Pons (tissue), 1 donor: ENCODE results near the gene GNPDA2.
A peak's percentile ranks its signal among the peaks of the same experiment; 100 is the strongest.
"Not testable (repeated sequence)": the region's sequence is repeated elsewhere in the genome, so short reads cannot be mapped to it uniquely, and the experiment has no call there.

Experiments used
- DNase-seq: peaks from one replicate; pipeline ENCODE4 v3.0.0-alpha.2; 2016; ENCODE audit warnings: low spot score

GNPDA2 gene

DNA sequence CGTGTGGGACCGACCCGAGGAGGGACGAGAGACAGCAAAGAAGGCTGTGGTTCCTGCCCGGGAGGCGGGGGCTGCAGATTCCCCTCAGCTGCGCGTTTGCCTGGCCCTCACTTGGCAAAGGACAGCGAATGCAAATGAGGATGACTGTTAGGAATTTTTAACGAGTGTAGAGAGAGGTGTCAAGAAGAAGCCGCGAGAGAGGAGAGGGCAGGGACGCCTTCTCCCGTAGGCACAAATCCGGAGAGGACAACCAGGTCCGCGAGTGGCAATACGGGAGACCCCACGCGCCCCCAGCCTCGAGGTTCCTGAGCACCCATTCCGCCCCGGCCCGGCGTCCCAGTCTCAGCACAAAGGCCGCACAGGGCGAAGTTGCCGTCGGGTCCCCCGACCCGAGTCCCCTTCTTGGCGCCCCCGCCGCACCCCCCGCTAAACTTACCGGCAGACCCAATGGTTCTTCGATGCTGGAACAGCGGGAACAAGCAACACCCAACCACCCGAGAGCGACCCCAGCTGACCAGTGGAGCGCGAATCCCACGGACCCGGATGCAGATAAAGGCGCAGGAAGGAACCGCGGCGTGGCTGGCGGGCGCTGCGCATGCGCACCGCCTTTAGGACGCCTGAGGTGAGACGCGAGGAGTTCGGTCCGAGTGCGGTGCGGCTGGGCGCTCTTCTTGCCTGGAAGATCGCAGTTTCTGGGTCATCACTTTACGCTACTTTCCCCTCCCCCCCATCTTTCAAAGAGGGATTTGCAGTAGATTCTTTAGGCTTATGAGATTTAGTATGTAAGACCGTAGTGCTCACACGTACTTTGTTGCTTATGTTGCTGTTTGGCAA lies at the start of gene GNPDA2:
Gene GNPDA2, minus strand, starts transcription at position 519 of the 834 bp plus-strand sequence. CDS start 4,349 bp downstream, outside the sequence.
- peak; percentile 90 for DNase-seq

DNA sequence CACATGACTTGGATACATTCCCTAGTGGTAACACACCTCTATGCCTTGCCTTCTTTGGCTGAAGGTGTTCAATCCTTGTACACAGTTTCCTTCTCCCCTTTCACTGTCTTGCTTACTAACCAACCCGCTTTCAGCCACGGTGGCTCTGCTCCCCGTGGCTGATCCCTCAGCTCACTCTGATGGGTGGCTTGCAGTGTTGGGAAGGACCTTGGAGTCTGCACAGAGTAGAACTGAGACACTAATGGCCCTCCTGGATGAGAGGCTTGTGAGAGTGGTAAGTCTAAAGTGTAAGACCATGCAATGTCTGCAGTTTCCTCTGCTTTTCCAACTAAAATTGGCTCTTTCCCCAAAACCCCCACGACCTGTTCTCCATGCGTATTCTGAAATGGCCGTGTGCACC lies 46.0 kb upstream of the GNPDA2 start:
- no peak for DNase-seq

- DNase-seq, result no peak
Measured at GRCh38 chr4:44771789-44772188, 45.4 kb upstream of the GNPDA2 start.

DNA sequence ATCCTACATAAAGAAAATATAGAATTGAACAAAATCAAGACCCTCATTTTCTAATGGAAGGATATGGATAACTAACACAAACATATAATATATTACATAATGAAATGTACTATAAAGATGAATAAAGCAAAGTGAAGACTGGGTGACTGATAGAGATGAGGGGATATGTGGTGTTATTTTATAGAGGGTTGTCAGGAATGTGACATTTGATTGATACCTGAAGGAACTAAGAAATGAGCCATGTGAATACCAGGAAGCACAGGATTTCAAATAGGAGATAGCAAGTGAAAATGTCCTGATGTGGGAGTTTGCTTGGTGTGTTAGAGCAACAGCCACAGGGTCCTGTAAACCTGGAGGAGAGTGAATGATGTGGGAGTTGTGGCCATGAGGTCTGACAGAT lies 40.1 kb upstream of the GNPDA2 start:
- DNase-seq, result no peak

GRCh38 chr4:44765116-44765515 lies 38.8 kb upstream of the GNPDA2 start:
- no peak for DNase-seq

GRCh38 chr4:44761306-44761705 lies 35.0 kb upstream of the GNPDA2 start:
- DNase-seq, result no peak

DNA sequence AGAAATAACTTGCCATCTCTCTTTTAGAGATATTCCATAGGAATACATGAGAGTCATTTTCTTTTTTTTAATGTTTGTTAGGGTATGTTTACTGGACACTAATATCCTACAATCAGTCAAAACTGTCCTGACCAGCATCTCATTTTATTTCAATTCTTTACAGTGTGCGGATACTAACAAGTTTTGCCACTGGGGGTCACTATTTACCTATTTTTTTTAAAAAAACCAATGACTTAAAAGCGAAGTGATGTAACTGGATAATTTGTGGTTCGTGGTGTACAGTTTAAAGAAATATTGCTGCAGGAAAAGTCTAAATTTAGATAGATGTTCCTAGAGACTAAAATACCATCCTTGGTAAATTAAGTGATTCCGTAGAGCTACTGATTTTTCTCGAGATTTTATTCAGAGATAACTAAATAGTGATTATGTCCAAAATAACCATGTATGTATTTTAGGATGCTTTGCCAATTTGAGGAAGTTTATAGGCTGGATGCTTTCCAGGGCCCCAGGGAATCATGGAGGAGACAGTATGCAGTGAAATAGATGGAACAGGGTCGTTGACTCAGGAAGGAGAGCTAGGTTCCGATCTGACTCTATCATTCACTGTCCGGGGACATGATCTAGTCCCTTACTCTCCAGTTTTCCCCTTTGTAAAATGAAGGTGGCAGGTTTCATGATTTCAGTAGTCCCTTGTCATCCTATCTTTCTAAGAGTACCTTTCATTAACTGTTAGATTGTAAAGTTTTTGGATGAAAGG lies 34.0 kb upstream of the GNPDA2 start:
- DNase-seq, result peak; percentile 54

DNA sequence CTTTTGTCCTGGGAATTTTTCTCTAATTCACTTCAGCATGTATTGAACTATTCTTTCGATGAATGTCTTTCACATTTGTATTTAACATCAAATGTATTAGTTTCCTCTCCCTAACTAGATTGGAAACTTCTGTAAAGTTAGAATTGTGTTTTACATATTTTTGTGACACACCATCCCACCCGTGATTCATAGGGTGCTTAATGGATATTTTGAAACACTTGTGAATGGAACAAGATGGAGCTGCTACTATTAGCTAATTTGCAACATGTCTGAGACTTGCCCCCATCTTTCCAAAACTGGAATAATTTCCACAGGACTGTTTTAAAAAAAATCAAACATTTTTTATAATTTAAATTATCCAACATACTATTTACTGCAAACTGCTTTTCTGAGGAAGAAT lies 30.2 kb upstream of the GNPDA2 start:
- DNase-seq, result no peak

GRCh38 chr4:44740201-44740600 lies 13.8 kb upstream of the GNPDA2 start:
- DNase-seq, result no peak

DNA sequence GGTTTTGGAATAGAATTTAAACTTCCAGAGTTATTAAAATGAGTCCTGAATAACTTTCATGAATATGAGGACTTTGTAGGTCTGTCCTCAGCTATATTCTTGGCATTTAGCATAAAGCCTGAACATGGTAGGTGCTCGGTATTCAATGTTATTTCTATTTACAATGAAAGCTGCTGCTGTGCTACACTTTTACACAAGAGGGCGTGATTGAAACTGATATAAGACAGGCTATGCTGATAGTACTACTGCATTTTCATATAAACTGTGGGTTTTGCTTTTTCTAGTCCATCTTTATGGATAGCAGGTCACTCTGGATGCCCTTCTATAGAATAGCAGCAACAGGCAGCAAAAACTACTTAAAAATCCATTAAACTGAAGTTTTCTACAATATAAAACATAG lies 12.3 kb upstream of the GNPDA2 start:
- DNase-seq, result no peak

GRCh38 chr4:44736900-44737299 lies 10.5 kb upstream of the GNPDA2 start:
- no peak for DNase-seq

- DNase-seq, result not testable (repeated sequence)
Measured at GRCh38 chr4:44728694-44729093, 2.3 kb upstream of the GNPDA2 start.

GRCh38 chr4:44727471-44727870 lies 1.1 kb upstream of the GNPDA2 start:
- no peak for DNase-seq

GRCh38 chr4:44725726-44726037 lies 674 bp downstream of the GNPDA2 start:
- DNase-seq, result peak; percentile 60

GRCh38 chr4:44725166-44725565 lies 1.2 kb downstream of the GNPDA2 start:
- DNase-seq, result no peak

GRCh38 chr4:44722001-44722400 lies 4.4 kb downstream of the GNPDA2 start:
- no peak for DNase-seq

GRCh38 chr4:44720371-44720770 lies 6.0 kb downstream of the GNPDA2 start:
- no peak for DNase-seq

- DNase-seq, result no peak
Measured at GRCh38 chr4:44716597-44716996, 9.8 kb downstream of the GNPDA2 start.

- DNase-seq, result no peak
Measured at GRCh38 chr4:44713125-44713524, 13.2 kb downstream of the GNPDA2 start.

DNA sequence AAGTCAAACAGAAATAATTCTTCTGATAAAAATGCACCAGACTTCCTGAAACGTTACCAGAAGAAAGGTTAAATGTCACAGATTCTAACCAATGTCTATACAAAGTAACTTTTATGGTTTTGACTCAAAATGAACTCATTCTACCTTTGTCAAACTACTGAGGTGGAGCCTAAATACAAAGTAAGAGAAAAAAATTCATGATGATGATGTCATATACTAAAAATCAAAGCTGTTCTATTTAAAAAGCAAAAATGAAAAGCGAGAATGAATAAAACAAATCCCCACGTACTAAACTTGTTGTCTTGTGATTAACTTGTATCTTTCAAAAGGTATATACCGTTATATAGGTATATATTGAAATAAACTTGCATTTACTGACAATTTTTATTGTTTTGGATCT lies 21.7 kb downstream of the GNPDA2 start:
- no peak for DNase-seq

GRCh38 chr4:44701037-44701436 lies 25.3 kb downstream of the GNPDA2 start:
- DNase-seq, result no peak

DNA sequence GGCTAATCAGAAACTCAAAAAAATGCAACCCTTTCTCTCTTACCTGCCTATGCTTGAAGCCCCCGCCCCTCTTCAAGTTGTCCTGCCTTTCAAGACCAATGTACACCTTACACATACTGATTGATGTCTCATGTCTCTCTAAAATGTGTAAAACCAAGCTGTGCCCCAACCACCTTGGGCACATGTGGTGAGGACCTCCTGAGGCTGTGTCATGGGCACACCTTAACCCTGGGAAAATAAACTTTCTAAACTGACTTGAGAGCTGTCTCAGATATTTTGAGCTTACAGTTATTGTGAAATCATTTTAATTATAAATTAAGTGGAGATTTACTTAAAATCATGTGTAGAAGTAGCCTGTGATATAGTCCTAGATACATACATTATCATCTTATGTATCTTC lies 25.9 kb downstream of the GNPDA2 start:
- no peak for DNase-seq

DNA sequence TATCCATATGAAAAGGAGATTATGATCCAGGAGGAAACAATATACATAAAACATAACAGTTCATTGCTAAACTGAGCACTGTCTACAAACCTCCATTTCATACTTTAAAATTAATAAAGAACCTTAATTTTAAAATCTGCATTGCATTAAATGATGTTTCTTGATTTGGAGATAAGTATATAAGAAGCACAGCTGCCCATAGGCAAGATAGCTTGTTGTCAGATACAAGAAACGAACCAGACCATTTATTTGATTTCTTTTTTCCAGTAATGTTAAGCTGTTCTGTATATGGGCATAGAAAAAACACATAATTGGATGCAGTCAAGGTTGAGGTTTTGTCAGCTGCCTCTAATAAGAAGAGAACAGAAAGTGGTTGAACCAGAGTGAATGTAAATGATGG lies 41.7 kb downstream of the GNPDA2 start:
- no peak for DNase-seq

- no peak for DNase-seq
Measured at GRCh38 chr4:44679060-44679459, 47.3 kb downstream of the GNPDA2 start.
